K562 (cell line): ENCODE measurements around the gene VDAC1. TPM values are rescaled to one million over a fixed set of nuclear protein-coding genes. Genes with fewer than 3 reads are reported as not detected.

Experiments used
- ATAC-seq: fragments of 200-7000 bp; cut with Tn5 transposase; 3 replicates; pipeline ENCODE4 v1.9.1; 2020; ENCODE audit warnings: moderate library complexity
- BruUV-seq: library from RNA; stranded (reverse); fragments of 400-500 nt; replicated peaks from 2 replicates; lab custom pipeline; 2021; lab: Mats Ljungman, UMichigan
- CTCF ChIA-PET: fragments of 300-600 bp; formaldehyde crosslinking; extraction: SDS; loops from one replicate; lab custom pipeline; 2021; ENCODE audit warnings: low intra/inter-chr PET ratio; lab: Yijun Ruan, JAX
- POLR2A ChIA-PET: fragments of 300-600, 350-650 bp; sonication (Branson Sonifier 250); formaldehyde crosslinking; extraction: SDS; loops from one replicate; lab custom pipeline; 2021; ENCODE audit warnings: antibody characterized with exemption, inconsistent platforms; lab: Yijun Ruan, JAX
- DNase-seq, 4 experiments: peaks; one replicate each; pipeline versions ENCODE4 v3.0.0 to v3.0.0-alpha.2; 2011 to 2018; ENCODE audit warnings: low spot score in 3 of 4, mixed read lengths in 3 of 4; ENCODE audit errors: extremely low read depth in 1 of 4
- FAIRE-seq: peaks from 2 replicates; lab custom pipeline; 2011; peaks lifted over from hg19 to GRCh38; lab: Jason Lieb, UNC
- H2AFZ ChIP-seq: 2 replicates; pipeline ENCODE4 v1.6.0; 2011; ENCODE audit warnings: low read depth, low read length, control low read depth, inconsistent platforms
- H3K27ac ChIP-seq: fragments of 200-600 bp; 3 replicates; pipeline ENCODE4 v1.8.0; 2011; ENCODE audit warnings: low read depth, mild to moderate bottlenecking, control low read depth, inconsistent platforms, low read length, moderate library complexity, mixed read lengths; ENCODE audit errors: extremely low read depth
- H3K27me3 ChIP-seq, 2 experiments: fragments of 300-600 bp in 1 of 2; 2 replicates in 1 of 2; 3 replicates in 1 of 2; pipeline versions ENCODE4 v1.6.0 to v1.8.0; 2011; ENCODE audit warnings: inconsistent platforms in 2 of 2, low read length in 2 of 2, mild to moderate bottlenecking in 1 of 2, mixed read lengths in 1 of 2, moderate library complexity in 1 of 2; ENCODE audit not compliant: control insufficient read depth in 2 of 2, insufficient read depth in 2 of 2
- H3K36me3 ChIP-seq: fragments of 300-600 bp; 3 replicates; pipeline ENCODE4 v1.8.0; 2011; ENCODE audit warnings: mild to moderate bottlenecking, low read length, inconsistent platforms; ENCODE audit not compliant: control insufficient read depth, insufficient read depth
- H3K4me1 ChIP-seq, 2 experiments: fragments of 200-600 bp in 1 of 2; replicated peaks in 1 of 2; 2 replicates in 1 of 2; 3 replicates in 1 of 2; pipeline versions ENCODE4 v1.5.1 to v1.8.0; 2011; ENCODE audit warnings: inconsistent platforms in 2 of 2, low read length in 2 of 2, mild to moderate bottlenecking in 1 of 2, mixed read lengths in 1 of 2, moderate library complexity in 1 of 2; ENCODE audit not compliant: control insufficient read depth in 2 of 2, insufficient read depth in 2 of 2
- H3K4me2 ChIP-seq: 2 replicates; pipeline ENCODE4 v1.6.1; 2011; ENCODE audit warnings: low read length, control low read depth, inconsistent platforms, mixed read lengths; ENCODE audit not compliant: insufficient read depth
- H3K4me3 ChIP-seq: fragments of 200-600 bp; sonication (generic), shearing (Covaris generic); 2 replicates; pipeline ENCODE4 v1.5.1; 2016; ENCODE audit warnings: control low read depth, inconsistent platforms
- H3K79me2 ChIP-seq: fragments of 200-600 bp; 3 replicates; pipeline ENCODE4 v1.8.0; 2011; ENCODE audit warnings: low read length, inconsistent platforms; ENCODE audit not compliant: control insufficient read depth, insufficient read depth
- H3K9ac ChIP-seq, 2 experiments: 2 replicates each; pipeline versions ENCODE4 v1.6.0 to v1.6.1; 2011; ENCODE audit warnings: low read depth in 2 of 2, low read length in 2 of 2, control low read depth in 1 of 2, inconsistent platforms in 1 of 2, mild to moderate bottlenecking in 1 of 2, mixed read lengths in 1 of 2; ENCODE audit not compliant: insufficient read depth in 1 of 2
- H3K9me1 ChIP-seq: one replicate; pipeline ENCODE4 v1.6.0; 2011; ENCODE audit warnings: inconsistent platforms, mild to moderate bottlenecking, low read length, moderate library complexity; ENCODE audit not compliant: control insufficient read depth, insufficient read depth
- H3K9me3 ChIP-seq: replicated peaks from 2 replicates; pipeline ENCODE4 v1.5.1; 2011; ENCODE audit warnings: low read depth, low read length, inconsistent platforms; ENCODE audit not compliant: control insufficient read depth, insufficient read depth
- H4K20me1 ChIP-seq: replicated peaks from 2 replicates; pipeline ENCODE4 v1.6.1; 2011; ENCODE audit warnings: low read length, inconsistent platforms, mixed read lengths; ENCODE audit not compliant: control insufficient read depth, insufficient read depth
- ATF2 ChIP-seq: sonication (generic); formaldehyde crosslinking; IDR thresholded peaks from 2 replicates; pipeline ENCODE4 v1.8.1; 2022; ENCODE audit warnings: missing genetic modification reagents
- BACH1 ChIP-seq: fragments of 200-800 bp; sonication (Bioruptor generic); IDR thresholded peaks from 2 replicates; pipeline ENCODE4 v1.6.1; 2016; ENCODE audit warnings: missing genetic modification characterization, missing compliant biosample characterization
- E2F5 ChIP-seq: sonication (generic); formaldehyde crosslinking; IDR thresholded peaks from 2 replicates; pipeline ENCODE4 v1.8.0; 2022; ENCODE audit warnings: mild to moderate bottlenecking, missing genetic modification reagents
- GATAD2A ChIP-seq: fragments of 450-650 bp; IDR thresholded peaks from 2 replicates; pipeline ENCODE4 v1.6.1; 2017
- HINFP ChIP-seq: fragments of 450-650 bp; conservative IDR thresholded peaks from 2 replicates; pipeline ENCODE4 v1.6.1; 2016; ENCODE audit warnings: missing genetic modification characterization, low read depth, mild to moderate bottlenecking, control low read depth, missing compliant biosample characterization
- PATZ1 ChIP-seq: fragments of 250-450 bp; sonication (Bioruptor Pico); IDR thresholded peaks from 2 replicates; pipeline ENCODE4 v1.5.0; 2020; ENCODE audit warnings: mild to moderate bottlenecking, borderline replicate concordance
- SFPQ ChIP-seq: fragments of 200-400 bp; formaldehyde crosslinking; IDR thresholded peaks from 2 replicates; pipeline ENCODE4 v1.6.1; 2017; ENCODE audit warnings: mild to moderate bottlenecking, low read depth, low read length, moderate library complexity
- STAT6 ChIP-seq: sonication (generic); formaldehyde crosslinking; IDR thresholded peaks from 2 replicates; pipeline ENCODE4 v1.8.1; 2023; ENCODE audit warnings: mild to moderate bottlenecking, missing genetic modification reagents
- TAL1 ChIP-seq: fragments of 450-650 bp; IDR thresholded peaks from 2 replicates; pipeline ENCODE4 v1.6.1; 2016; ENCODE audit warnings: mild to moderate bottlenecking
- ZNF140 ChIP-seq: fragments of 250-450 bp; sonication (Bioruptor Pico); IDR thresholded peaks from 2 replicates; pipeline ENCODE4 v1.8.0; 2021; ENCODE audit warnings: moderate library complexity, mild to moderate bottlenecking, inconsistent platforms
- ZNF444 ChIP-seq: fragments of 250-450 bp; sonication (Bioruptor Pico); IDR thresholded peaks from 2 replicates; pipeline ENCODE4 v1.4.0; 2020; ENCODE audit warnings: mild to moderate bottlenecking, moderate library complexity
- WGBS: fragments of 100-300 bp; shearing (Covaris generic); methylation state at CpG from one replicate; pipeline ENCODE4 v1.1.6; 2016; ENCODE audit warnings: low coverage, mixed read lengths; ENCODE audit not compliant: insufficient coverage; ENCODE audit errors: missing lambda C conversion rate; 5-methylcytosine and 5-hydroxymethylcytosine counted together
- in situ Hi-C: fragments of 300-500 bp; cut with MboI; formaldehyde crosslinking; loops from 4 replicates; pipeline ENCODE4 v1.15.0; 2018; ENCODE audit warnings: inconsistent platforms, mixed read lengths
- intact Hi-C: fragments of 100-400 bp; cut with micrococcal nuclease; formaldehyde crosslinking; loops from 2 replicates; pipeline ENCODE4 v1.14.2; 2022
- polyA plus RNA-seq, 8 experiments: library from polyadenylated mRNA; depleted of rRNA in 4 of 8; stranded (reverse) in 5 of 8; unstranded in 3 of 8; fragments of >200 nt; fragmentation: Nextera tagmentation in 2 of 8; fragmentation: Illumina TruSeq in 1 of 8; extraction: Ambion mirVana in 2 of 8; extraction: Trizol in 1 of 8; gene quantifications; 2 replicates each; pipeline versions ENCODE4 v1.2.1 to v1.2.3, GENCODE V29; 2011 to 2014; ENCODE audit warnings: inconsistent platforms in 1 of 8, missing spikeins in 1 of 8
- total RNA-seq, 7 experiments: library from RNA; depleted of rRNA in 6 of 7; stranded (reverse); fragments of >200 nt in 6 of 7; fragmentation: Illumina TruSeq in 2 of 7; extraction: Trizol in 2 of 7; gene quantifications; 2 replicates each; pipeline versions ENCODE4 v1.2.1 to v1.2.3, GENCODE V29; 2011 to 2021; ENCODE audit warnings: low replicate concordance in 1 of 7

Gene VDAC1
- total and polyA plus RNA-seq, 9 of the 15 experiments (the other 6 are each of a cell fraction or from before 2014, with no cell fraction given), result 168 to 366 (median 293) TPM

GRCh38 chr5:133998042-133998441, 6.7 kb downstream of the VDAC1 start:
- Histone ChIP-seq H4K20me1 (peaks cover 72% of the 10 kb centered on the region), H2AFZ (no peak overlapping the region), H3K79me2 (peaks cover 100% of the 10 kb centered on the region), H3K4me3 (no peak overlapping the region), H3K36me3 (peaks cover 66% of the 10 kb centered on the region), H3K27ac (no peak overlapping the region), H3K9me3 (no peaks in the 10 kb centered on the region), H3K4me2 (no peak overlapping the region), H3K9me1 (peaks cover 20% of the 10 kb centered on the region), H3K27me3 (no peaks in the 10 kb centered on the region), H3K4me1 (peaks cover 32 to 38% of the 10 kb centered on the region in 2 experiments), H3K9ac (no peak overlapping the region; a peak in 1 of 4 replicates)
- CTCF ChIA-PET, result no interaction called here
- in situ Hi-C loops (no loop called here), intact Hi-C loops (no loop called here)
- FAIRE-seq, result no peak
- WGBS, result 73% methylated on average over 6 of the region's 6 CpGs
- DNase-seq, result no peak
- ATAC-seq, result no peak
- POLR2A ChIA-PET, result interaction anchor here (0.9 to 1.9 kb wide), 3 partner anchors 14 to 33 kb away, joined by 3 to 5 read pairs (median 4); no protein-coding TSS in a partner anchor
- no TSS peak for BruUV-seq
- TF ChIP-seq SFPQ, result no peak
- no peak for TF ChIP-seq E2F5 (CRISPR knock-in tag)
- no peak for TF ChIP-seq HINFP (tag)
- no peak for TF ChIP-seq STAT6 (CRISPR knock-in tag)
- no peak for TF ChIP-seq PATZ1 (CRISPR knock-in tag)
- TF ChIP-seq ATF2 (CRISPR knock-in tag), result no peak
- TF ChIP-seq BACH1 (tag), result no peak
- TF ChIP-seq ZNF140, result no peak
- no peak for TF ChIP-seq ZNF444 (CRISPR knock-in tag)
- no peak for TF ChIP-seq GATAD2A
- no peak for TF ChIP-seq TAL1
